IMR-90 (cell line): ENCODE measurements around the gene ART3. TPM values are rescaled to one million over a fixed set of nuclear protein-coding genes. Genes with fewer than 3 reads are reported as not detected.

Source experiments
- ATAC-seq: fragments of 200-7000 bp; cut with Tn5 transposase; 2 replicates; pipeline ENCODE4 v1.9.1; 2020; ENCODE audit warnings: low read depth, mild to moderate bottlenecking, moderate library complexity
- BruUV-seq: library from RNA; stranded (reverse); fragments of 400-500 nt; replicated peaks from 2 replicates; lab custom pipeline; 2021; lab: Mats Ljungman, UMichigan
- CTCF ChIA-PET: fragments of 300-600 bp; formaldehyde crosslinking; extraction: SDS; loops from one replicate; lab custom pipeline; 2021; ENCODE audit warnings: antibody characterized with exemption; lab: Yijun Ruan, JAX
- POLR2A ChIA-PET: fragments of 300-600 bp; sonication (Branson Sonifier 250); formaldehyde crosslinking; loops from one replicate; lab custom pipeline; 2022; ENCODE audit warnings: antibody characterized with exemption; ENCODE audit not compliant: unreplicated experiment; lab: Charles Lee
- DNase-seq: peaks from one replicate; pipeline ENCODE4 v3.0.0; 2013
- H2AFZ ChIP-seq: replicated peaks from 2 replicates; pipeline ENCODE3; 2013; ENCODE audit warnings: low read length, mild to moderate bottlenecking; ENCODE audit not compliant: poor library complexity
- H2AK5ac ChIP-seq: 2 replicates; pipeline ENCODE4 v1.6.1; 2013; ENCODE audit warnings: low read depth, low read length, inconsistent platforms
- H2AK9ac ChIP-seq: replicated peaks from 2 replicates; pipeline ENCODE3; 2013; ENCODE audit warnings: mild to moderate bottlenecking, low read depth, low read length, moderate library complexity; ENCODE audit not compliant: poor library complexity
- H2BK120ac ChIP-seq: 2 replicates; pipeline ENCODE4 v1.6.1; 2013; ENCODE audit warnings: low read depth, low read length, inconsistent platforms
- H2BK15ac ChIP-seq: 3 replicates; pipeline ENCODE4 v1.6.1; 2013; ENCODE audit warnings: low read depth, low read length, inconsistent platforms
- H2BK20ac ChIP-seq: 2 replicates; pipeline ENCODE4 v1.6.1; 2013; ENCODE audit warnings: low read depth, mild to moderate bottlenecking, inconsistent platforms, low read length, moderate library complexity
- H2BK5ac ChIP-seq: 2 replicates; pipeline ENCODE4 v1.6.1; 2013; ENCODE audit warnings: mild to moderate bottlenecking, low read depth, low read length, inconsistent platforms; ENCODE audit not compliant: poor library complexity, severe bottlenecking
- H3K14ac ChIP-seq: replicated peaks from 2 replicates; pipeline ENCODE4 v1.6.1; 2013; ENCODE audit warnings: low read depth, low read length, inconsistent platforms
- H3K18ac ChIP-seq: 2 replicates; pipeline ENCODE4 v1.6.1; 2013; ENCODE audit warnings: low read depth, low read length, control low read depth
- H3K23ac ChIP-seq: 2 replicates; pipeline ENCODE4 v1.6.1; 2013; ENCODE audit warnings: low read depth, low read length, inconsistent platforms
- H3K27ac ChIP-seq: 2 replicates; pipeline ENCODE4 v1.5.1; 2013; ENCODE audit warnings: mild to moderate bottlenecking, control low read depth, low read length; ENCODE audit not compliant: insufficient read depth
- H3K27me3 ChIP-seq: 2 replicates; pipeline ENCODE4 v1.6.1; 2013; ENCODE audit warnings: low read length; ENCODE audit not compliant: control insufficient read depth, insufficient read depth
- H3K36me3 ChIP-seq: 2 replicates; pipeline ENCODE4 v1.6.1; 2013; ENCODE audit warnings: low read length, mixed read lengths; ENCODE audit not compliant: control insufficient read depth, insufficient read depth
- H3K4ac ChIP-seq: 2 replicates; pipeline ENCODE4 v1.6.1; 2013; ENCODE audit warnings: low read depth, low read length, inconsistent platforms
- H3K4me1 ChIP-seq: 2 replicates; pipeline ENCODE4 v1.6.1; 2013; ENCODE audit warnings: low read length, mixed read lengths; ENCODE audit not compliant: control insufficient read depth, insufficient read depth
- H3K4me2 ChIP-seq: 2 replicates; pipeline ENCODE4 v1.6.1; 2013; ENCODE audit warnings: low read depth, mild to moderate bottlenecking, control low read depth, low read length, moderate library complexity
- H3K4me3 ChIP-seq: 2 replicates; pipeline ENCODE4 v1.5.1; 2013; ENCODE audit warnings: low read depth, mild to moderate bottlenecking, control low read depth, low read length, moderate library complexity; ENCODE audit not compliant: insufficient read depth
- H3K56ac ChIP-seq: 2 replicates; pipeline ENCODE4 v1.6.1; 2013; ENCODE audit warnings: low read length, inconsistent platforms; ENCODE audit not compliant: insufficient read depth; ENCODE audit errors: extremely low read depth
- H3K79me1 ChIP-seq, 2 experiments: 2 replicates each; pipeline ENCODE4 v1.6.1; 2013; ENCODE audit warnings: low read length in 2 of 2, inconsistent platforms in 1 of 2, low read depth in 1 of 2
- H3K9ac ChIP-seq: 2 replicates; pipeline ENCODE4 v1.6.1; 2013; ENCODE audit warnings: low read depth, low read length, control low read depth
- H3K9me1 ChIP-seq: 2 replicates; pipeline ENCODE4 v1.6.1; 2013; ENCODE audit warnings: low read length, inconsistent platforms; ENCODE audit not compliant: insufficient read depth
- H3K9me3 ChIP-seq: 2 replicates; pipeline ENCODE4 v1.6.1; 2013; ENCODE audit warnings: low read length; ENCODE audit not compliant: control insufficient read depth, insufficient read depth
- H4K20me1 ChIP-seq: 2 replicates; pipeline ENCODE4 v1.6.1; 2013; ENCODE audit warnings: low read length, inconsistent platforms; ENCODE audit not compliant: insufficient read depth
- H4K5ac ChIP-seq: 2 replicates; pipeline ENCODE4 v1.6.1; 2013; ENCODE audit warnings: mild to moderate bottlenecking, low read depth, low read length, control low read depth
- H4K8ac ChIP-seq, 2 experiments: 2 replicates each; pipeline ENCODE4 v1.6.1; 2013; ENCODE audit warnings: low read depth in 2 of 2, low read length in 2 of 2, control low read depth in 1 of 2, inconsistent platforms in 1 of 2
- H4K91ac ChIP-seq: 2 replicates; pipeline ENCODE4 v1.6.1; 2013; ENCODE audit warnings: low read depth, low read length, inconsistent platforms; ENCODE audit not compliant: insufficient read depth
- BHLHE40 ChIP-seq: fragments of 150-350 bp; IDR thresholded peaks from 2 replicates; pipeline ENCODE4 v1.6.1; 2016; ENCODE audit warnings: mild to moderate bottlenecking, low read depth, low read length
- CEBPB ChIP-seq: IDR thresholded peaks from 2 replicates; pipeline ENCODE4 v1.6.1; 2012; ENCODE audit warnings: low read depth, low read length, improper control_type of control experiment
- CHD1 ChIP-seq: IDR thresholded peaks from 2 replicates; pipeline ENCODE4 v1.6.1; 2012; ENCODE audit warnings: low read depth, low read length, improper control_type of control experiment
- FOS ChIP-seq: fragments of 150-350 bp; IDR thresholded peaks from 2 replicates; pipeline ENCODE4 v1.6.1; 2016; ENCODE audit warnings: low read depth, low read length
- MAFK ChIP-seq: IDR thresholded peaks from 2 replicates; pipeline ENCODE4 v1.6.1; 2012; ENCODE audit warnings: low read depth, low read length, improper control_type of control experiment
- MAZ ChIP-seq: IDR thresholded peaks from 2 replicates; pipeline ENCODE4 v1.6.1; 2012; ENCODE audit warnings: low read depth, mild to moderate bottlenecking, low read length, improper control_type of control experiment, moderate library complexity, borderline replicate concordance
- MXI1 ChIP-seq: IDR thresholded peaks from 2 replicates; pipeline ENCODE4 v1.6.1; 2012; ENCODE audit warnings: low read depth, mild to moderate bottlenecking, low read length, moderate library complexity, borderline replicate concordance
- NFE2L2 ChIP-seq: fragments of 150-350 bp; IDR thresholded peaks from 2 replicates; pipeline ENCODE4 v1.6.1; 2016; ENCODE audit warnings: low read depth, mild to moderate bottlenecking, low read length
- POLR2A ChIP-seq: IDR thresholded peaks from 2 replicates; pipeline ENCODE4 v1.6.1; 2012; ENCODE audit warnings: mild to moderate bottlenecking, low read depth, low read length
- RAD21 ChIP-seq: IDR thresholded peaks from 2 replicates; pipeline ENCODE4 v1.6.1; 2012; ENCODE audit warnings: low read length, improper control_type of control experiment
- RCOR1 ChIP-seq: IDR thresholded peaks from 2 replicates; pipeline ENCODE4 v1.6.1; 2012; ENCODE audit warnings: mild to moderate bottlenecking, low read length, improper control_type of control experiment; ENCODE audit not compliant: insufficient replicate concordance
- RFX5 ChIP-seq: IDR thresholded peaks from 2 replicates; pipeline ENCODE4 v1.8.0; 2012; ENCODE audit warnings: low read depth, mild to moderate bottlenecking, low read length, moderate library complexity
- SMC3 ChIP-seq: fragments of 150-350 bp; IDR thresholded peaks from 2 replicates; pipeline ENCODE4 v1.6.1; 2016; ENCODE audit warnings: low read depth, mild to moderate bottlenecking, antibody characterized with exemption, low read length, moderate library complexity
- WGBS, 2 experiments: methylation state at CpG; one replicate each; pipeline versions ENCODE4 v1.1.5 to v1.1.7; 2013; ENCODE audit warnings: missing lambda C conversion rate in 2 of 2; ENCODE audit not compliant: insufficient read length in 1 of 2; ENCODE audit errors: extremely low coverage in 2 of 2; 5-methylcytosine and 5-hydroxymethylcytosine counted together
- dilution Hi-C: fragments of 300-500 bp; cut with HindIII; formaldehyde crosslinking; loops from one replicate; pipeline ENCODE4 v1.14.3; 2018; ENCODE audit warnings: low sequenced_read_pairs; ENCODE audit not compliant: unreplicated experiment
- in situ Hi-C: fragments of 300-500 bp; cut with MboI; formaldehyde crosslinking; loops from 3 replicates; pipeline ENCODE4 v1.14.3; 2019; ENCODE audit warnings: low sequenced_read_pairs, inconsistent platforms, mixed read lengths
- intact Hi-C: fragments of 100-400 bp; cut with micrococcal nuclease; formaldehyde crosslinking; loops from 2 replicates; pipeline ENCODE4 v1.10.0; 2022
- polyA plus RNA-seq, 3 experiments: library from polyadenylated mRNA; depleted of rRNA; stranded (reverse); fragments of >200 nt; gene quantifications; 2 replicates each; pipeline ENCODE4 v1.2.3, GENCODE V29; 2012; ENCODE audit warnings: low replicate concordance in 1 of 3
- total RNA-seq: library from RNA; depleted of rRNA; stranded (reverse); fragments of >200 nt; gene quantifications from 2 replicates; pipeline ENCODE4 v1.2.3, GENCODE V29; 2012
- TF ChIP-seq, protein P1 (sequence below): fragments of 150-350 bp; IDR thresholded peaks from 2 replicates; pipeline ENCODE4 v1.6.1; 2017; ENCODE audit warnings: mild to moderate bottlenecking, antibody characterized with exemption, low read length, low read depth
- TF ChIP-seq, protein P2 (sequence below): conservative IDR thresholded peaks from 2 replicates; pipeline ENCODE4 v1.5.1; 2012; ENCODE audit warnings: mild to moderate bottlenecking, low read depth, low read length, improper control_type of control experiment
- TF ChIP-seq, protein P3 (sequence below): fragments of 150-350 bp; IDR thresholded peaks from 2 replicates; pipeline ENCODE4 v1.6.1; 2016; ENCODE audit warnings: low read depth, mild to moderate bottlenecking, low read length, moderate library complexity, borderline replicate concordance

ART3 gene
- total and polyA plus RNA-seq, 2 of the 4 experiments (the other 2 are of a cell fraction) = 0.15 TPM; not detected in 1

DNA sequence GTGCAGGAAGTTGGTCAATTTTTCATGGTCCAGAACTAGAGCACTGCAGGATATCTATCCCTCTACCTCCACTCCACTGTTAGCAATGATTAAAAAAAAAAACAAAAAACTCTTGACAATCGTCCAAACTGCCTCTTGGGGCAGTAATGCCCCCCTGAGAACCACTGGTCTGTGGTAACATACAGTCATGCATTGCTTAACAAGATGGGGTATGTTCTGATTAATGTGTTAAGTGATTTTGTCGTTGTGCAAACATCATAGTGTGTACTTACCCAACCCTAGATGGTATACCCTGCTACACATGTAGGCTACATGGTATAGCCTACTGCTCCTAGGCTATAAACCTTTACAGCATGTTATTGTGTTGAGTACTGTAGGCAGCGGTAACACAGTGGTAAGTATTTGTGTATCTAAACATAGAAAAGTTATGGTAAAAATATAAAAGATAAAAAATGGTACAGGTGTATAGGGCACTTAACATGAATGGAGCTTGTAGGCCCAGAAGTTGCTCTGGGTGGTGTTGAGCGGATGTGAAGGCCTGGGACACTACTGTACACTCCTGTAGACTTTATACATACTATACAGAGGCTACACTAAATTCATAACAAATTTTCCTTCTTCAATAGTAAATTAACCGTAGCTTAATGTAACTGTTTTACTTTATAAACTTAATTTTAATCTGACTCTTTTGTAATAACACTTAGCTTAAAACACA, 34.1 kb downstream of the ART3 start:
- Histone ChIP-seq H3K27me3 (peaks cover 4% of the 10 kb centered on the region), H2AK9ac (no peak overlapping the region), H3K56ac (no peak overlapping the region), H3K9ac (no peak overlapping the region), H3K23ac (no peak overlapping the region), H2BK15ac (no peak overlapping the region), H3K79me1 (no peaks in the 10 kb centered on the region), H2BK120ac (no peak overlapping the region), H4K8ac (no peak overlapping the region), H2AK5ac (no peak overlapping the region), H3K27ac (no peak overlapping the region), H4K91ac (no peak overlapping the region), H3K36me3 (peaks cover 7% of the 10 kb centered on the region), H3K4ac (no peak overlapping the region), H2BK20ac (no peak overlapping the region), H3K18ac (no peak overlapping the region), H3K4me1 (no peaks in the 10 kb centered on the region), H3K9me1 (no peaks in the 10 kb centered on the region), H3K4me2 (no peak overlapping the region), H2BK5ac (no peak overlapping the region), H3K4me3 (no peak overlapping the region), H2AFZ (no peak overlapping the region), H3K9me3 (no peaks in the 10 kb centered on the region), H4K5ac (no peak overlapping the region), H4K20me1 (no peaks in the 10 kb centered on the region), H3K14ac (no peak overlapping the region)
- DNase-seq (no peak), ATAC-seq (no peak)
- ChIA-PET POLR2A (no interaction called here), CTCF (no interaction called here)
- in situ Hi-C loops = no loop called here
- no CpG with 5 or more reads among the region's 5 CpGs for WGBS, 2 experiments
- TF ChIP-seq, protein P1, sequence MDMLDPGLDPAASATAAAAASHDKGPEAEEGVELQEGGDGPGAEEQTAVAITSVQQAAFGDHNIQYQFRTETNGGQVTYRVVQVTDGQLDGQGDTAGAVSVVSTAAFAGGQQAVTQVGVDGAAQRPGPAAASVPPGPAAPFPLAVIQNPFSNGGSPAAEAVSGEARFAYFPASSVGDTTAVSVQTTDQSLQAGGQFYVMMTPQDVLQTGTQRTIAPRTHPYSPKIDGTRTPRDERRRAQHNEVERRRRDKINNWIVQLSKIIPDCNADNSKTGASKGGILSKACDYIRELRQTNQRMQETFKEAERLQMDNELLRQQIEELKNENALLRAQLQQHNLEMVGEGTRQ = no peak
- TF ChIP-seq MAFK (no peak), NFE2L2 (no peak), FOS (no peak), MAZ (no peak), BHLHE40 (no peak), RFX5 (no peak), CHD1 (no peak), MXI1 (no peak), SMC3 (no peak), POLR2A (no peak), CEBPB (no peak), RCOR1 (no peak), RAD21 (no peak)
- TF ChIP-seq, protein P2, sequence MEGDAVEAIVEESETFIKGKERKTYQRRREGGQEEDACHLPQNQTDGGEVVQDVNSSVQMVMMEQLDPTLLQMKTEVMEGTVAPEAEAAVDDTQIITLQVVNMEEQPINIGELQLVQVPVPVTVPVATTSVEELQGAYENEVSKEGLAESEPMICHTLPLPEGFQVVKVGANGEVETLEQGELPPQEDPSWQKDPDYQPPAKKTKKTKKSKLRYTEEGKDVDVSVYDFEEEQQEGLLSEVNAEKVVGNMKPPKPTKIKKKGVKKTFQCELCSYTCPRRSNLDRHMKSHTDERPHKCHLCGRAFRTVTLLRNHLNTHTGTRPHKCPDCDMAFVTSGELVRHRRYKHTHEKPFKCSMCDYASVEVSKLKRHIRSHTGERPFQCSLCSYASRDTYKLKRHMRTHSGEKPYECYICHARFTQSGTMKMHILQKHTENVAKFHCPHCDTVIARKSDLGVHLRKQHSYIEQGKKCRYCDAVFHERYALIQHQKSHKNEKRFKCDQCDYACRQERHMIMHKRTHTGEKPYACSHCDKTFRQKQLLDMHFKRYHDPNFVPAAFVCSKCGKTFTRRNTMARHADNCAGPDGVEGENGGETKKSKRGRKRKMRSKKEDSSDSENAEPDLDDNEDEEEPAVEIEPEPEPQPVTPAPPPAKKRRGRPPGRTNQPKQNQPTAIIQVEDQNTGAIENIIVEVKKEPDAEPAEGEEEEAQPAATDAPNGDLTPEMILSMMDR = no peak
- TF ChIP-seq, protein P3, sequence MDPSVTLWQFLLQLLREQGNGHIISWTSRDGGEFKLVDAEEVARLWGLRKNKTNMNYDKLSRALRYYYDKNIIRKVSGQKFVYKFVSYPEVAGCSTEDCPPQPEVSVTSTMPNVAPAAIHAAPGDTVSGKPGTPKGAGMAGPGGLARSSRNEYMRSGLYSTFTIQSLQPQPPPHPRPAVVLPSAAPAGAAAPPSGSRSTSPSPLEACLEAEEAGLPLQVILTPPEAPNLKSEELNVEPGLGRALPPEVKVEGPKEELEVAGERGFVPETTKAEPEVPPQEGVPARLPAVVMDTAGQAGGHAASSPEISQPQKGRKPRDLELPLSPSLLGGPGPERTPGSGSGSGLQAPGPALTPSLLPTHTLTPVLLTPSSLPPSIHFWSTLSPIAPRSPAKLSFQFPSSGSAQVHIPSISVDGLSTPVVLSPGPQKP = no peak
- intact Hi-C loops = no loop called here
- dilution Hi-C loops = no loop called here
- no TSS peak for BruUV-seq
